HepG2 (cell line): Measurements from ENCODE around the gene HOTAIR. TPM values are rescaled to one million over a fixed set of nuclear protein-coding genes. Genes with fewer than 3 reads are reported as not detected.

Experiments used
- ARHGAP35 ChIP-seq: sonication (generic); formaldehyde crosslinking; IDR thresholded peaks from 2 replicates; pipeline ENCODE4 v1.9.0; 2022; ENCODE audit warnings: mild to moderate bottlenecking, inconsistent platforms, moderate library complexity, missing genetic modification reagents, borderline replicate concordance
- ATF7 ChIP-seq, 2 experiments: fragments of 450-650 bp in 1 of 2; sonication (generic) in 1 of 2; formaldehyde crosslinking in 1 of 2; IDR thresholded peaks; 2 replicates each; pipeline versions ENCODE4 v1.4.0 to v1.6.1; 2016 to 2020; ENCODE audit warnings: antibody characterized with exemption in 1 of 2, mild to moderate bottlenecking in 1 of 2, missing genetic modification reagents in 1 of 2
- CEBPB ChIP-seq: IDR thresholded peaks from 2 replicates; pipeline ENCODE4 v1.6.1; 2011; ENCODE audit warnings: low read depth, low read length, improper control_type of control experiment, borderline replicate concordance
- E2F2 ChIP-seq: sonication (generic); formaldehyde crosslinking; IDR thresholded peaks from 2 replicates; pipeline ENCODE4 v1.4.0; 2020; ENCODE audit warnings: missing genetic modification reagents, borderline replicate concordance
- EP300 ChIP-seq, 3 experiments: sonication (generic) in 1 of 3; formaldehyde crosslinking in 1 of 3; IDR thresholded peaks; 2 replicates each; pipeline versions ENCODE4 v1.5.1 to v1.6.1; 2011 to 2020; ENCODE audit warnings: low read depth in 2 of 3, low read length in 2 of 3, borderline replicate concordance in 1 of 3, improper control_type of control experiment in 1 of 3, mild to moderate bottlenecking in 1 of 3, missing genetic modification reagents in 1 of 3, moderate library complexity in 1 of 3
- JUN ChIP-seq: sonication (generic); formaldehyde crosslinking; IDR thresholded peaks from 2 replicates; pipeline ENCODE4 v1.4.0; 2020; ENCODE audit warnings: mild to moderate bottlenecking, missing genetic modification reagents
- KMT2B ChIP-seq: IDR thresholded peaks from 2 replicates; pipeline ENCODE4 v1.6.1; 2016; ENCODE audit warnings: missing genetic modification reagents, missing compliant biosample characterization
- RBFOX2 ChIP-seq: fragments of 200-400 bp; formaldehyde crosslinking; IDR thresholded peaks from 2 replicates; pipeline ENCODE4 v1.6.1; 2017; ENCODE audit warnings: low read depth, mild to moderate bottlenecking, low read length
- ZKSCAN1 ChIP-seq: fragments of 150-350 bp; IDR thresholded peaks from 2 replicates; pipeline ENCODE4 v1.6.1; 2014; ENCODE audit warnings: low read length
- ZMYM4 ChIP-seq: sonication (generic); formaldehyde crosslinking; IDR thresholded peaks from 2 replicates; pipeline ENCODE4 v1.8.1; 2023; ENCODE audit warnings: mild to moderate bottlenecking, missing genetic modification reagents
- ZNF274 ChIP-seq: sonication (generic); formaldehyde crosslinking; IDR thresholded peaks from 2 replicates; pipeline ENCODE4 v1.5.1; 2020; ENCODE audit warnings: mild to moderate bottlenecking, missing genetic modification reagents
- ZNF451 ChIP-seq: sonication (generic); formaldehyde crosslinking; IDR thresholded peaks from 2 replicates; pipeline ENCODE4 v1.5.0; 2020; ENCODE audit warnings: mild to moderate bottlenecking, missing genetic modification reagents
- ZNF598 ChIP-seq: sonication (generic); formaldehyde crosslinking; IDR thresholded peaks from 2 replicates; pipeline ENCODE4 v1.5.1; 2020; ENCODE audit warnings: mild to moderate bottlenecking, missing genetic modification reagents, borderline replicate concordance
- ZNF616 ChIP-seq: sonication (generic); formaldehyde crosslinking; IDR thresholded peaks from 2 replicates; pipeline ENCODE4 v1.5.0; 2020; ENCODE audit warnings: low read depth, mild to moderate bottlenecking, missing genetic modification reagents
- ZSCAN5A ChIP-seq: sonication (generic); formaldehyde crosslinking; IDR thresholded peaks from 2 replicates; pipeline ENCODE4 v1.8.0; 2022; ENCODE audit warnings: mild to moderate bottlenecking, missing genetic modification reagents, borderline replicate concordance
- polyA plus RNA-seq, 8 experiments: library from polyadenylated mRNA; depleted of rRNA in 3 of 8; stranded (reverse) in 7 of 8; unstranded in 1 of 8; fragments of >200 nt; fragmentation: Illumina TruSeq in 4 of 8; extraction: Trizol in 4 of 8; gene quantifications; 2 replicates each; pipeline versions ENCODE4 v1.2.1 to v1.2.3, GENCODE V29; 2011 to 2016; ENCODE audit warnings: low read depth in 4 of 8, missing spikeins in 1 of 8, mixed read lengths in 1 of 8; ENCODE audit not compliant: insufficient read depth in 1 of 8
- total RNA-seq, 5 experiments: library from RNA; depleted of rRNA; stranded (reverse); fragments of >200 nt; fragmentation: Illumina TruSeq; extraction: Trizol; gene quantifications; 2 replicates each; pipeline ENCODE4 v1.2.3, GENCODE V29; 2016; ENCODE audit warnings: low read depth in 1 of 5
- TF ChIP-seq, protein P1 (sequence below), 2 experiments: fragments of 450-650 bp in 1 of 2; sonication (generic) in 1 of 2; formaldehyde crosslinking in 1 of 2; IDR thresholded peaks; 2 replicates each; pipeline versions ENCODE4 v1.6.1 to v1.8.0; 2016 to 2022; ENCODE audit warnings: antibody characterized with exemption in 1 of 2, mild to moderate bottlenecking in 1 of 2, missing genetic modification reagents in 1 of 2

HOTAIR gene
- total and polyA plus RNA-seq, 2 of the 13 experiments (the other 11 are each of a cell fraction or from before 2014, with no cell fraction given): not detected

DNA sequence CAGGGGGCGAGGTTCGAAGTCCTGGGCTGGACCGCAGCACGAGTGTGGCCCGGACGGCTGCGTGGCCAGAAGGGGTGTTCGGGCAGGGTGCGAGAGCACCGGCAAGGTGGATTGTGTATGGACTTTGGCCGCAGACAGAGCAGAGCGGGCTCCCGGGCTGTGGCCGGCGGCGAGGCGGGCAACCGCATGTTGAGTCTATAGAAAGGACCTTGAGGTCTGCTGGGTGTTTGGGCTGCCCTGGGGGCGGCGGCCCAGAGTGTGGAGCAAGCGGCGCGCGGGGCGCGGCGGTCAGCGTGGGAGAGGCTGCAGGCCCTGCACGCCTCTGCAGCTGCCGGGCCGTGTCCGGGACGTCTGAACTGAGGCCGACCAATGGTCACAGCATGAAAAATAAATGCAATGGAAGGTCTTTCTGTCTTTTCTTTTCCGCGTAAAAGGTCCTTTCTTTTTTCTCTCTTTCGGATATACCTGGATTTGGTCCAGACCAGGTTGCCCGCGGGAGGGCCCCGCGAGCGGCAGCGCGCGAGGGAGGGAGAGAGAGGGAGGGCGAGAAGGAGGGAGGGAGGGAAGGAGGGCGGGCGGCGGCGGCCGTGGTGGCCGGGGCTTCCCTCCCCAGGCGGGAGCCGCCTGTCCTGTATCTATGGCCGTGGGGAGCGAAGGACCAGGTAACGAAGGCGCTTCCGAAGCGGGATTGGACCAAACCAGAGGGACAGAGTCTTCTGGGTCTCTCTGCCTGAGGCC is 19.7 kb upstream of the HOTAIR start (continued):
- TF ChIP-seq, protein P1, sequence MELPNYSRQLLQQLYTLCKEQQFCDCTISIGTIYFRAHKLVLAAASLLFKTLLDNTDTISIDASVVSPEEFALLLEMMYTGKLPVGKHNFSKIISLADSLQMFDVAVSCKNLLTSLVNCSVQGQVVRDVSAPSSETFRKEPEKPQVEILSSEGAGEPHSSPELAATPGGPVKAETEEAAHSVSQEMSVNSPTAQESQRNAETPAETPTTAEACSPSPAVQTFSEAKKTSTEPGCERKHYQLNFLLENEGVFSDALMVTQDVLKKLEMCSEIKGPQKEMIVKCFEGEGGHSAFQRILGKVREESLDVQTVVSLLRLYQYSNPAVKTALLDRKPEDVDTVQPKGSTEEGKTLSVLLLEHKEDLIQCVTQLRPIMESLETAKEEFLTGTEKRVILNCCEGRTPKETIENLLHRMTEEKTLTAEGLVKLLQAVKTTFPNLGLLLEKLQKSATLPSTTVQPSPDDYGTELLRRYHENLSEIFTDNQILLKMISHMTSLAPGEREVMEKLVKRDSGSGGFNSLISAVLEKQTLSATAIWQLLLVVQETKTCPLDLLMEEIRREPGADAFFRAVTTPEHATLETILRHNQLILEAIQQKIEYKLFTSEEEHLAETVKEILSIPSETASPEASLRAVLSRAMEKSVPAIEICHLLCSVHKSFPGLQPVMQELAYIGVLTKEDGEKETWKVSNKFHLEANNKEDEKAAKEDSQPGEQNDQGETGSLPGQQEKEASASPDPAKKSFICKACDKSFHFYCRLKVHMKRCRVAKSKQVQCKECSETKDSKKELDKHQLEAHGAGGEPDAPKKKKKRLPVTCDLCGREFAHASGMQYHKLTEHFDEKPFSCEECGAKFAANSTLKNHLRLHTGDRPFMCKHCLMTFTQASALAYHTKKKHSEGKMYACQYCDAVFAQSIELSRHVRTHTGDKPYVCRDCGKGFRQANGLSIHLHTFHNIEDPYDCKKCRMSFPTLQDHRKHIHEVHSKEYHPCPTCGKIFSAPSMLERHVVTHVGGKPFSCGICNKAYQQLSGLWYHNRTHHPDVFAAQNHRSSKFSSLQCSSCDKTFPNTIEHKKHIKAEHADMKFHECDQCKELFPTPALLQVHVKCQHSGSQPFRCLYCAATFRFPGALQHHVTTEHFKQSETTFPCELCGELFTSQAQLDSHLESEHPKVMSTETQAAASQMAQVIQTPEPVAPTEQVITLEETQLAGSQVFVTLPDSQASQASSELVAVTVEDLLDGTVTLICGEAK (IDR thresholded peaks at IDR 0.05): no peak
- TF ChIP-seq, protein P1 (CRISPR knock-in tag; IDR thresholded peaks at IDR 0.05): 0 out of 2 replicates have a peak, but pooled peaks have one; percentile 15
- TF ChIP-seq EP300 (IDR thresholded peaks at IDR 0.05; ENCODE audit: low read depth in 2 of 2, low read length in 2 of 2): no peak
- TF ChIP-seq EP300 (CRISPR knock-in tag; IDR thresholded peaks at IDR 0.05; ENCODE audit: borderline replicate concordance): no peak
- TF ChIP-seq ARHGAP35 (CRISPR knock-in tag): no peak
- TF ChIP-seq ATF7 (IDR thresholded peaks at IDR 0.05): no peak
- no peak for TF ChIP-seq ATF7 (CRISPR knock-in tag; IDR thresholded peaks at IDR 0.05)
- TF ChIP-seq ZNF451 (CRISPR knock-in tag): no peak
- no peak for TF ChIP-seq ZNF598 (CRISPR knock-in tag)
- no peak for TF ChIP-seq ZNF616 (CRISPR knock-in tag)
- no peak for TF ChIP-seq CEBPB
- peak; percentile 42; the same call in 1 of the 2 replicates for TF ChIP-seq ZMYM4 (CRISPR knock-in tag)
- peak; percentile 61 for TF ChIP-seq RBFOX2
- no peak for TF ChIP-seq ZSCAN5A (CRISPR knock-in tag)
- TF ChIP-seq ZNF274 (CRISPR knock-in tag): no peak
- TF ChIP-seq ZKSCAN1: no peak
- no peak for TF ChIP-seq E2F2 (CRISPR knock-in tag)
- no peak for TF ChIP-seq JUN (CRISPR knock-in tag)
- TF ChIP-seq KMT2B: no peak
